Stomach (tissue), 19 donors: ENCODE data around the gene POT1. TPM values are rescaled to one million over a fixed set of nuclear protein-coding genes. Genes with fewer than 3 reads are reported as not detected.
"Not testable (repeated sequence)": the region's sequence is repeated elsewhere in the genome, so short reads cannot be mapped to it uniquely, and the experiment has no call there.

Experiments
- DNase-seq, 2 donors: peaks; one replicate each; pipeline versions ENCODE4 v3.0.0 to v3.0.0-alpha.2; 2013 to 2019
- H3K27ac ChIP-seq, 5 donors: fragments of 200-600 bp in 4 of 5; sonication (generic) in 4 of 5; one replicate each; pipeline ENCODE4 v1.5.1; 2013 to 2019; ENCODE audit warnings: mild to moderate bottlenecking in 1 of 5, moderate library complexity in 1 of 5
- H3K27me3 ChIP-seq, 3 donors: fragments of 200-600 bp; sonication (generic); one replicate each; pipeline ENCODE4 v1.5.1; 2017 to 2019; ENCODE audit warnings: mixed run types in 1 of 3
- H3K36me3 ChIP-seq, 4 donors: fragments of 200-600 bp; sonication (generic); 1 replicate in 3 of 4; 2 replicates in 1 of 4; pipeline ENCODE4 v1.5.1; 2016 to 2019
- H3K4me1 ChIP-seq, 4 donors: fragments of 200-600 bp; sonication (generic); one replicate each; pipeline ENCODE4 v1.5.1; 2016 to 2019
- H3K4me3 ChIP-seq, 4 donors: fragments of 200-600 bp; sonication (generic) in 3 of 4; one replicate each; pipeline ENCODE4 v1.5.1; 2016 to 2019; ENCODE audit warnings: mild to moderate bottlenecking in 1 of 4
- H3K9me3 ChIP-seq, 4 donors: fragments of 200-600 bp; sonication (generic); one replicate each; pipeline ENCODE4 v1.5.1; 2016 to 2019
- CTCF ChIP-seq, 7 experiments: fragments of 450-650 bp in 4 of 7; fragments of 200-600 bp in 3 of 7; sonication (generic) in 3 of 7; IDR thresholded peaks; one replicate each; pipeline ENCODE4 v1.5.1; 2016 to 2019; ENCODE audit warnings: antibody characterized with exemption in 7 of 7, control low read depth in 2 of 7, mild to moderate bottlenecking in 1 of 7
- EP300 ChIP-seq: sonication (generic); formaldehyde crosslinking; IDR thresholded peaks from one replicate; pipeline ENCODE4 v1.6.1; 2017; ENCODE audit warnings: antibody characterized with exemption
- POLR2A ChIP-seq, 4 donors: fragments of 450-650 bp; IDR thresholded peaks; one replicate each; pipeline ENCODE4 v1.6.1; 2016; ENCODE audit warnings: antibody characterized with exemption in 4 of 4, control low read depth in 2 of 4, mild to moderate bottlenecking in 1 of 4, moderate library complexity in 1 of 4
- POLR2AphosphoS5 ChIP-seq, 3 donors: sonication (generic); formaldehyde crosslinking; IDR thresholded peaks; one replicate each; pipeline ENCODE4 v1.6.1; 2016; ENCODE audit warnings: antibody characterized with exemption in 3 of 3
- WGBS, 5 donors: extraction: QIAGEN DNeasy Blood & Tissue Kit in 3 of 5; methylation state at CpG; one replicate each; pipeline versions ENCODE4 v1.1.5 to v1.1.7; 2013 to 2018; 5-methylcytosine and 5-hydroxymethylcytosine counted together
- intact Hi-C: fragments of 100-400 bp; cut with DNase I; formaldehyde crosslinking; loops from one replicate; pipeline ENCODE4 v1.15.1; 2023; ENCODE audit warnings: low total_unique reads
- long read RNA-seq, 10 donors: transcript quantifications; one replicate each; lab custom pipeline, GENCODE V29; 2026
- polyA plus RNA-seq, 3 donors: library from polyadenylated mRNA; stranded (reverse); fragments of 200-250 nt; gene quantifications; one replicate each; pipeline ENCODE4 v1.2.3, GENCODE V29; 2013
- total RNA-seq, 5 donors: library from RNA; depleted of rRNA; stranded (reverse); fragments of >200 nt; gene quantifications; one replicate each; pipeline versions ENCODE4 v1.1.0 to v1.2.3, GENCODE V29; 2014 to 2016
- donor health status: healthy with polysubstance abuse.
- donor health status: Bipolar disorder and iron deficiency.
- donor health status: healthy.

The POT1 gene
- total RNA-seq (10 to 100 TPM in 4 of 5 donors, 1 to 10 TPM in 1; 4.3 to 47.5 (median 15.9) TPM), polyA plus RNA-seq (1 to 10 TPM; 5.1 to 7.3 (median 5.7) TPM)
- long read RNA-seq, donor 1, partial matches to known transcripts: 0 of 1 reads
- long read RNA-seq, donor 1, other reads (novel, unspliced or antisense): 0 of 1 reads
- long read RNA-seq, donor 2: 0 reads
- long read RNA-seq, donor 3, partial matches to known transcripts: 0 of 1 reads
- long read RNA-seq, donor 3, other reads (novel, unspliced or antisense): 0 of 1 reads
- long read RNA-seq, donor 4: 0 reads
- long read RNA-seq, donor 5, full-length matches to known transcripts: 1 of 1 reads
- long read RNA-seq, donor 5, partial matches to known transcripts: 0 of 1 reads
- long read RNA-seq, donor 5, other reads (novel, unspliced or antisense): 0 of 1 reads
- long read RNA-seq, donor 6, full-length matches to known transcripts: 3 of 3 reads
- long read RNA-seq, donor 6, partial matches to known transcripts: 0 of 3 reads
- long read RNA-seq, donor 6, other reads (novel, unspliced or antisense): 0 of 3 reads
- long read RNA-seq, donor 7: 0 reads
- long read RNA-seq, donor 8, full-length matches to known transcripts: 1 of 1 reads
- long read RNA-seq, donor 8, partial matches to known transcripts: 0 of 1 reads
- long read RNA-seq, donor 8, other reads (novel, unspliced or antisense): 0 of 1 reads
- long read RNA-seq, donor 9: 0 reads
- long read RNA-seq, donor 10: 0 reads

GRCh38 chr7:124929467-124930172, at the start of gene POT1:
TSS of gene POT1 (minus strand) at chr7:124929825. CDS start at chr7:124897173, 32,652 bp downstream.
- H3K4me3 ChIP-seq: peak within 1 kb of the TSS; percentile 59 to 69 (median 62)
- no peaks in the 10 kb centered on the region for H3K9me3 ChIP-seq
- WGBS, 5 donors: 0 to 1% (median 0%) methylated on average over 34 to 45 of the region's 45 CpGs
- H3K36me3 ChIP-seq: no peaks in the 10 kb centered on the region
- H3K4me1 ChIP-seq: peaks cover 0 to 26% (median 17%) of the 10 kb centered on the region in 4 donors
- intact Hi-C loops: no loop called here
- H3K27ac ChIP-seq: peak within 1 kb of the TSS; percentile 80 to 93 (median 90)
- no peaks in the 10 kb centered on the region for H3K27me3 ChIP-seq
- DNase-seq: peak; percentile 96 to 99
- TF ChIP-seq CTCF (IDR thresholded peaks at IDR 0.05): no peak
- TF ChIP-seq EP300: no peak
- TF ChIP-seq POLR2A (IDR thresholded peaks at IDR 0.05): no peak
- TF ChIP-seq POLR2AphosphoS5 (IDR thresholded peaks at IDR 0.05): peak; percentile 49 to 87 (median 79)

GRCh38 chr7:124975131-124975530, 45.5 kb upstream of the POT1 start:
- H3K27ac ChIP-seq, H3K4me3 ChIP-seq, DNase-seq, H3K4me1 ChIP-seq, H3K36me3 ChIP-seq, H3K27me3 ChIP-seq, intact Hi-C loops, H3K9me3 ChIP-seq: not testable (repeated sequence)
- 41 to 79% (median 69%) methylated on average over 3 of the region's 3 CpGs for WGBS, 5 donors

GRCh38 chr7:124965553-124965952, 35.9 kb upstream of the POT1 start:
- WGBS, 5 donors: 82 to 89% (median 86%) methylated on average over 4 of the region's 4 CpGs
- Histone ChIP-seq H3K4me1 (no peaks in the 10 kb centered on the region), H3K36me3 (no peaks in the 10 kb centered on the region), H3K27me3 (no peaks in the 10 kb centered on the region), H3K4me3 (no peak overlapping the region), H3K9me3 (no peaks in the 10 kb centered on the region), H3K27ac (no peak overlapping the region)
- DNase-seq: no peak
- intact Hi-C loops: no loop called here
- no peak for TF ChIP-seq POLR2AphosphoS5 (IDR thresholded peaks at IDR 0.05)
- TF ChIP-seq EP300: no peak
- no peak for TF ChIP-seq CTCF (IDR thresholded peaks at IDR 0.05)
- TF ChIP-seq POLR2A (IDR thresholded peaks at IDR 0.05): no peak

- intact Hi-C loops: no loop called here
- Histone ChIP-seq H3K27ac (no peak overlapping the region), H3K4me3 (no peak overlapping the region), H3K9me3 (peaks cover 0 to 17% (median 7%) of the 10 kb centered on the region in 4 donors), H3K27me3 (no peaks in the 10 kb centered on the region), H3K36me3 (no peaks in the 10 kb centered on the region), H3K4me1 (no peaks in the 10 kb centered on the region)
- 0 to 94% (median 46%) methylated on average over 1 of the region's 1 CpG for WGBS, 5 donors
- TF ChIP-seq POLR2AphosphoS5 (IDR thresholded peaks at IDR 0.05) (no peak), CTCF (IDR thresholded peaks at IDR 0.05) (no peak), POLR2A (IDR thresholded peaks at IDR 0.05) (no peak), EP300 (no peak)
- no peak for DNase-seq
Observed at GRCh38 chr7:124959676-124960075, 30.1 kb upstream of the POT1 start.

GRCh38 chr7:124957952-124958351, 28.3 kb upstream of the POT1 start:
- H3K4me3 ChIP-seq, intact Hi-C loops, DNase-seq, H3K4me1 ChIP-seq, H3K27ac ChIP-seq, H3K27me3 ChIP-seq, H3K36me3 ChIP-seq: not testable (repeated sequence)
- WGBS, 5 donors: 86 to 100% (median 100%) methylated on average over 1 of the region's 1 CpG
- peaks cover 0 to 17% (median 7%) of the 10 kb centered on the region in 4 donors for H3K9me3 ChIP-seq
